ENCODE data around the gene EFCAB5. TPM values are rescaled to one million over a fixed set of nuclear protein-coding genes. Genes with fewer than 3 reads are reported as not detected.

The EFCAB5 gene
- total RNA-seq, 2 experiments from 2014 or later = 0.25 to 0.53 TPM

GRCh38 chr17:30113213-30113612 lies 171.8 kb downstream of the EFCAB5 start:
- ATAC-seq (ENCODE audit: poor library complexity) (no peak), DNase-seq (peak in 1 of 14 experiments; percentile 23)
- Mint-ChIP-seq H3K36me3 (ENCODE audit: low read depth) (peaks cover 12% of the 10 kb centered on the region), H3K4me3 (no peak overlapping the region), H3K9me3 (no peaks in the 10 kb centered on the region), H3K27me3 (no peaks in the 10 kb centered on the region), H3K4me1 (ENCODE audit: low read depth) (peaks cover 17% of the 10 kb centered on the region), H3K27ac (no peak overlapping the region)
- ChIA-PET CTCF (interaction anchor here (0.8 to 2.5 kb wide), 3 partner anchors 8 to 1101 kb away, joined by 3 to 18 read pairs (median 7); no protein-coding TSS in a partner anchor), POLR2A (no interaction called here)
- H3K36me3 ChIP-seq (ENCODE audit: insufficient read depth, low read length) = no peaks in the 10 kb centered on the region
- H3K4me1 ChIP-seq (ENCODE audit: insufficient read depth, low read length) = peaks cover 7% of the 10 kb centered on the region
- TF ChIP-seq, protein P1, sequence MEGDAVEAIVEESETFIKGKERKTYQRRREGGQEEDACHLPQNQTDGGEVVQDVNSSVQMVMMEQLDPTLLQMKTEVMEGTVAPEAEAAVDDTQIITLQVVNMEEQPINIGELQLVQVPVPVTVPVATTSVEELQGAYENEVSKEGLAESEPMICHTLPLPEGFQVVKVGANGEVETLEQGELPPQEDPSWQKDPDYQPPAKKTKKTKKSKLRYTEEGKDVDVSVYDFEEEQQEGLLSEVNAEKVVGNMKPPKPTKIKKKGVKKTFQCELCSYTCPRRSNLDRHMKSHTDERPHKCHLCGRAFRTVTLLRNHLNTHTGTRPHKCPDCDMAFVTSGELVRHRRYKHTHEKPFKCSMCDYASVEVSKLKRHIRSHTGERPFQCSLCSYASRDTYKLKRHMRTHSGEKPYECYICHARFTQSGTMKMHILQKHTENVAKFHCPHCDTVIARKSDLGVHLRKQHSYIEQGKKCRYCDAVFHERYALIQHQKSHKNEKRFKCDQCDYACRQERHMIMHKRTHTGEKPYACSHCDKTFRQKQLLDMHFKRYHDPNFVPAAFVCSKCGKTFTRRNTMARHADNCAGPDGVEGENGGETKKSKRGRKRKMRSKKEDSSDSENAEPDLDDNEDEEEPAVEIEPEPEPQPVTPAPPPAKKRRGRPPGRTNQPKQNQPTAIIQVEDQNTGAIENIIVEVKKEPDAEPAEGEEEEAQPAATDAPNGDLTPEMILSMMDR (IDR thresholded peaks at IDR 0.05) = no peak
- no peak overlapping the region for H3K27ac ChIP-seq (ENCODE audit: low read depth in 1 of 2, low read length in 2 of 2)
- H3K4me3 ChIP-seq (ENCODE audit: low read length) = no peak overlapping the region
- intact Hi-C loops (cut with DNase I, micrococcal nuclease) = loop anchor here in 1 of 2 experiments (10.0 kb wide), 1 partner anchor 712 kb away; the partner anchor contains the start of gene CRLF3
- H3K9me3 ChIP-seq (ENCODE audit: control insufficient read depth in 1 of 2, insufficient read depth in 1 of 2, low read length in 2 of 2) = no peaks in the 10 kb centered on the region
- no peaks in the 10 kb centered on the region for H3K27me3 ChIP-seq (ENCODE audit: control insufficient read depth in 1 of 2, insufficient read depth in 2 of 2, low read length in 2 of 2)

- no peaks in the 10 kb centered on the region for H3K9me3 Mint-ChIP-seq
- peak overlapping the region; percentile 97 for H3K4me3 Mint-ChIP-seq
- H3K9me3 ChIP-seq (ENCODE audit: control insufficient read depth in 1 of 2, insufficient read depth in 1 of 2, low read length in 2 of 2) = no peaks in the 10 kb centered on the region
- POLR2A ChIA-PET = interaction anchor here (1.6 kb wide), 1 partner anchor 207 kb away, joined by 4 read pairs; no protein-coding TSS in a partner anchor
- intact Hi-C loops (cut with DNase I, micrococcal nuclease) = loop anchor here in 1 of 2 experiments (5.0 to 10.0 kb wide), 3 partner anchors 261 to 708 kb away; partner anchors contain the start of genes CPD, CRLF3 and GOSR1
- no peaks in the 10 kb centered on the region for H3K27me3 ChIP-seq (ENCODE audit: control insufficient read depth in 1 of 2, insufficient read depth in 2 of 2, low read length in 2 of 2)
- peak overlapping the region; percentile 95 for H3K27ac Mint-ChIP-seq
- ATAC-seq (ENCODE audit: poor library complexity) = peak; percentile 41
- H3K4me1 Mint-ChIP-seq (ENCODE audit: low read depth) = peaks cover 41% of the 10 kb centered on the region
- peaks cover 34% of the 10 kb centered on the region for H3K36me3 Mint-ChIP-seq (ENCODE audit: low read depth)
- TF ChIP-seq, protein P1 (IDR thresholded peaks at IDR 0.05) = no peak
- no peaks in the 10 kb centered on the region for H3K27me3 Mint-ChIP-seq
- no peaks in the 10 kb centered on the region for H3K36me3 ChIP-seq (ENCODE audit: insufficient read depth, low read length)
- CTCF ChIA-PET = interaction anchor here (2.1 kb wide), 1 partner anchor 12 kb away, joined by 12 read pairs; no protein-coding TSS in a partner anchor
- H3K4me3 ChIP-seq (ENCODE audit: low read length) = peak overlapping the region; percentile 97
- peak overlapping the region; percentile 85 to 99 for H3K27ac ChIP-seq (ENCODE audit: low read depth in 1 of 2, low read length in 2 of 2)
- no peak for DNase-seq
- peaks cover 18% of the 10 kb centered on the region for H3K4me1 ChIP-seq (ENCODE audit: insufficient read depth, low read length)
Observed at GRCh38 chr17:30116345-30116660, 174.9 kb downstream of the EFCAB5 start.

- Mint-ChIP-seq H3K36me3 (ENCODE audit: low read depth) (peaks cover 39% of the 10 kb centered on the region), H3K9me3 (no peaks in the 10 kb centered on the region), H3K27me3 (no peaks in the 10 kb centered on the region), H3K4me1 (ENCODE audit: low read depth) (peaks cover 45% of the 10 kb centered on the region), H3K27ac (peak within 1 kb of the TSS; percentile 95), H3K4me3 (peak within 1 kb of the TSS; percentile 97)
- DNase-seq = peak; percentile 85 to 96 (median 90)
- Histone ChIP-seq H3K9me3 (ENCODE audit: control insufficient read depth in 1 of 2, insufficient read depth in 1 of 2, low read length in 2 of 2) (no peaks in the 10 kb centered on the region), H3K4me3 (ENCODE audit: low read length) (peak within 1 kb of the TSS; percentile 97), H3K4me1 (ENCODE audit: insufficient read depth, low read length) (peaks cover 21% of the 10 kb centered on the region), H3K27ac (ENCODE audit: low read depth in 1 of 2, low read length in 2 of 2) (peak within 1 kb of the TSS; percentile 85 to 99), H3K36me3 (ENCODE audit: insufficient read depth, low read length) (peaks cover 3% of the 10 kb centered on the region), H3K27me3 (ENCODE audit: control insufficient read depth in 1 of 2, insufficient read depth in 2 of 2, low read length in 2 of 2) (no peaks in the 10 kb centered on the region)
- intact Hi-C loops (cut with DNase I, micrococcal nuclease) = loop anchor here in 1 of 2 experiments (5.0 to 10.0 kb wide), 3 partner anchors 260 to 708 kb away; partner anchors contain the start of genes CPD, CRLF3 and GOSR1
- TF ChIP-seq, protein P1 (IDR thresholded peaks at IDR 0.05) = no peak
- CTCF ChIA-PET = interaction anchor here (0.5 to 2.1 kb wide), 2 partner anchors 12 to 362 kb away, joined by 3 to 12 read pairs; no protein-coding TSS in a partner anchor
- ATAC-seq (ENCODE audit: poor library complexity) = peak; percentile 97
- POLR2A ChIA-PET = interaction anchor here (0.6 to 1.6 kb wide), 5 partner anchors 10 to 823 kb away, joined by 3 to 5 read pairs (median 4); partner anchors contain the start of gene NUFIP2
Observed at GRCh38 chr17:30116661-30117551, 175.5 kb downstream of the EFCAB5 start, which contains the start of gene NSRP1. Gene NSRP1 (plus strand): TSS chr17:30116816. CDS start chr17:30116844, 28 bp downstream.
